ENCODE data around the gene CLSTN3. TPM values are rescaled to one million over a fixed set of nuclear protein-coding genes. Genes with fewer than 3 reads are reported as not detected.

CLSTN3 gene
- total and polyA plus RNA-seq, 9 of the 15 experiments (the other 6 are each of a cell fraction or from before 2014, with no cell fraction given), result 0.08 to 23.2 (median 11.0) TPM

- FAIRE-seq (no peak), ATAC-seq (no peak), DNase-seq (ENCODE audit: extremely low read depth in 1 of 4, low spot score in 3 of 4) (no peak)
- BruUV-seq (replicated peaks), result no TSS peak
- Histone ChIP-seq H4K20me1 (replicated peaks; ENCODE audit: control insufficient read depth, insufficient read depth, low read length) (0 out of 2 replicates have a peak, but pooled peaks cover 2% of the 10 kb centered on the region), H3K4me1 (replicated peaks in 1 of 2; ENCODE audit: control insufficient read depth in 2 of 2, insufficient read depth in 2 of 2, low read length in 2 of 2) (peaks cover 3 to 26% of the 10 kb centered on the region in 2 experiments; a peak in 3 of 5 replicates), H3K9me3 (replicated peaks; ENCODE audit: control insufficient read depth, insufficient read depth, low read depth, low read length) (no peaks in the 10 kb centered on the region), H3K4me3 (no peak overlapping the region), H3K79me2 (ENCODE audit: control insufficient read depth, insufficient read depth, low read length) (peaks cover 9% of the 10 kb centered on the region; the same call in 2 of the 3 replicates), H3K9me1 (ENCODE audit: control insufficient read depth, insufficient read depth, low read length) (no peaks in the 10 kb centered on the region), H2AFZ (ENCODE audit: low read depth, low read length) (no peak overlapping the region), H3K27ac (ENCODE audit: extremely low read depth, low read depth, low read length) (no peak overlapping the region), H3K36me3 (ENCODE audit: control insufficient read depth, insufficient read depth, low read length) (peaks cover 38% of the 10 kb centered on the region; the same call in 2 of the 3 replicates), H3K27me3 (ENCODE audit: control insufficient read depth in 2 of 2, insufficient read depth in 2 of 2, low read length in 2 of 2) (no peaks in the 10 kb centered on the region), H3K9ac (ENCODE audit: insufficient read depth in 1 of 2, low read depth in 2 of 2, low read length in 2 of 2) (no peak overlapping the region), H3K4me2 (ENCODE audit: insufficient read depth, low read length) (no peak overlapping the region)
- 75% methylated on average over 11 of the region's 12 CpGs for WGBS (ENCODE audit: insufficient coverage, low coverage, missing lambda C conversion rate)
- ChIA-PET POLR2A (interaction anchor here (0.7 kb wide), 1 partner anchor 12 kb away, joined by 4 read pairs; no protein-coding TSS in a partner anchor), CTCF (ENCODE audit: low intra/inter-chr PET ratio) (no interaction called here)
- intact Hi-C loops (cut with micrococcal nuclease) (no loop called here), in situ Hi-C loops (cut with MboI) (no loop called here)
- no peak for TF ChIP-seq TSHZ1 (CRISPR knock-in tag; IDR thresholded peaks at IDR 0.05)
- no peak for TF ChIP-seq ZNF217 (CRISPR knock-in tag; IDR thresholded peaks at IDR 0.05)
Observed at GRCh38 chr12:7134396-7135166, 4.4 kb downstream of the CLSTN3 start.

All from K562 (cell line).